ENCODE data around the gene KLK15.

DNA sequence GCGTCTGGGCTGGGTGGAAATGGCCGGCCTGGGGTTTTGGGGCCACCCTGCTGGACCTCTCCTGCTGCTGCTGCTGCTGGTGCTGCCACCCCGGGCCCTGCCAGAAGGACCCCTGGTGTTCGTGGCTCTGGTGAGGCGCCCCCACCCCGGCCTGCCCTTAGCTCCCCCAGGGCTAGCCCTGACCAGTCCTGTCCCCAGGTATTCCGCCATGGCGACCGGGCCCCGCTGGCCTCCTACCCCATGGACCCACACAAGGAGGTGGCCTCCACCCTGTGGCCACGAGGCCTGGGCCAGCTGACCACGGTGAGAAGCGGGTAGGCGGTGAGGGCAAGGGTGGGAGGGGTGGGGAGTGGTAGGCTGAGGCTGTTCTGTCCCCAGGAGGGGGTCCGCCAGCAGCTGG, 43.0 kb downstream of the KLK15 start, which contains the start of gene ACP4:
- TF ChIP-seq ZFP3 (CRISPR knock-in tag; IDR thresholded peaks at IDR 0.05): no peak
- TF ChIP-seq TOX (CRISPR knock-in tag; IDR thresholded peaks at IDR 0.05; ENCODE audit: borderline replicate concordance): no peak
- TF ChIP-seq ZNF8 (CRISPR knock-in tag; IDR thresholded peaks at IDR 0.05): no peak
- no peak for TF ChIP-seq ISL1 (CRISPR knock-in tag; IDR thresholded peaks at IDR 0.05)
- TF ChIP-seq PATZ1 (CRISPR knock-in tag; IDR thresholded peaks at IDR 0.05; ENCODE audit: borderline replicate concordance): no peak
- TF ChIP-seq TCF4 (CRISPR knock-in tag; IDR thresholded peaks at IDR 0.05; ENCODE audit: borderline replicate concordance): no peak
- TF ChIP-seq ESRRG (CRISPR knock-in tag; IDR thresholded peaks at IDR 0.05): no peak
- no peak for TF ChIP-seq ZC3H10 (CRISPR knock-in tag; IDR thresholded peaks at IDR 0.05)
